H9 (cell line): Measurements from ENCODE around the gene PERM1. TPM values are rescaled to one million over a fixed set of nuclear protein-coding genes. Genes with fewer than 3 reads are reported as not detected.

Experiments
- DNase-seq: peaks from one replicate; pipeline ENCODE4 v3.0.0-alpha.2; 2017
- H2AFZ ChIP-seq: one replicate; pipeline ENCODE4 v1.6.1; 2013; ENCODE audit warnings: mild to moderate bottlenecking, low read length, control low read depth, moderate library complexity
- H2AK5ac ChIP-seq: 2 replicates; pipeline ENCODE4 v1.6.1; 2013; ENCODE audit warnings: low read length, control low read depth, mixed read lengths; ENCODE audit not compliant: insufficient read length
- H2BK120ac ChIP-seq: one replicate; pipeline ENCODE4 v1.6.1; 2013; ENCODE audit warnings: low read depth, mild to moderate bottlenecking, low read length, control low read depth, inconsistent platforms; ENCODE audit not compliant: poor library complexity, severe bottlenecking
- H2BK12ac ChIP-seq: 2 replicates; pipeline ENCODE4 v1.6.1; 2013; ENCODE audit warnings: low read length, control low read depth, mixed read lengths, low read depth; ENCODE audit not compliant: insufficient read length
- H2BK15ac ChIP-seq: 2 replicates; pipeline ENCODE4 v1.6.1; 2013; ENCODE audit warnings: low read depth, low read length, control low read depth
- H2BK20ac ChIP-seq: one replicate; pipeline ENCODE4 v1.6.1; 2013; ENCODE audit warnings: low read depth, mild to moderate bottlenecking, low read length, control low read depth, inconsistent platforms; ENCODE audit not compliant: poor library complexity, severe bottlenecking
- H2BK5ac ChIP-seq: 2 replicates; pipeline ENCODE4 v1.6.1; 2013; ENCODE audit warnings: low read length, control low read depth, mixed read lengths; ENCODE audit not compliant: insufficient read length
- H3K14ac ChIP-seq: 2 replicates; pipeline ENCODE4 v1.6.1; 2013; ENCODE audit warnings: low read length, control low read depth; ENCODE audit not compliant: insufficient read depth
- H3K18ac ChIP-seq: 2 replicates; pipeline ENCODE4 v1.6.1; 2013; ENCODE audit warnings: low read depth, mild to moderate bottlenecking, mixed read lengths, low read length, control low read depth; ENCODE audit not compliant: insufficient read length
- H3K23ac ChIP-seq: 2 replicates; pipeline ENCODE4 v1.6.1; 2013; ENCODE audit warnings: low read length, control low read depth, mixed read lengths, low read depth; ENCODE audit not compliant: insufficient read length
- H3K23me2 ChIP-seq: 2 replicates; pipeline ENCODE4 v1.6.1; 2013; ENCODE audit warnings: low read depth, mild to moderate bottlenecking, mixed read lengths, low read length, control low read depth; ENCODE audit not compliant: insufficient read length, poor library complexity, severe bottlenecking
- H3K27ac ChIP-seq: 2 replicates; pipeline ENCODE4 v1.5.1; 2013; ENCODE audit warnings: low read length, control low read depth, mixed read lengths, low read depth; ENCODE audit not compliant: insufficient read length
- H3K27me3 ChIP-seq: 2 replicates; pipeline ENCODE4 v1.6.1; 2013; ENCODE audit warnings: low read length, control low read depth, inconsistent platforms; ENCODE audit not compliant: insufficient read depth
- H3K4ac ChIP-seq: 2 replicates; pipeline ENCODE4 v1.6.1; 2013; ENCODE audit warnings: low read depth, mild to moderate bottlenecking, control low read depth, inconsistent platforms, low read length, moderate library complexity
- H3K4me1 ChIP-seq: 2 replicates; pipeline ENCODE4 v1.6.1; 2013; ENCODE audit warnings: low read length, control low read depth, inconsistent platforms; ENCODE audit not compliant: insufficient read depth
- H3K4me2 ChIP-seq: 2 replicates; pipeline ENCODE4 v1.6.1; 2013; ENCODE audit warnings: low read length, control low read depth, mixed read lengths; ENCODE audit not compliant: insufficient read length, insufficient read depth
- H3K56ac ChIP-seq: 2 replicates; pipeline ENCODE4 v1.6.1; 2013; ENCODE audit warnings: low read depth, mild to moderate bottlenecking, mixed read lengths, low read length, control low read depth; ENCODE audit not compliant: insufficient read length
- H3K79me1 ChIP-seq: 2 replicates; pipeline ENCODE4 v1.6.1; 2013; ENCODE audit warnings: low read depth, mild to moderate bottlenecking, moderate library complexity, low read length, control low read depth, inconsistent platforms; ENCODE audit not compliant: insufficient read depth, poor library complexity, severe bottlenecking
- H3K79me2 ChIP-seq: 2 replicates; pipeline ENCODE4 v1.6.1; 2013; ENCODE audit warnings: low read length, control low read depth, inconsistent platforms; ENCODE audit not compliant: insufficient read depth
- H3K9ac ChIP-seq: 2 replicates; pipeline ENCODE4 v1.6.1; 2013; ENCODE audit warnings: low read length, control low read depth, mixed read lengths; ENCODE audit not compliant: insufficient read length; ENCODE audit errors: extremely low read depth
- H3K9me3 ChIP-seq: one replicate; pipeline ENCODE4 v1.6.1; 2013; ENCODE audit warnings: low read depth, low read length, inconsistent platforms; ENCODE audit not compliant: control insufficient read depth
- H3T11ph ChIP-seq: one replicate; pipeline ENCODE4 v1.6.1; 2013; ENCODE audit warnings: mild to moderate bottlenecking, low read length, control low read depth, inconsistent platforms
- H4K20me1 ChIP-seq: one replicate; pipeline ENCODE4 v1.6.1; 2013; ENCODE audit not compliant: control insufficient read depth, insufficient read length, insufficient read depth
- H4K5ac ChIP-seq: 2 replicates; pipeline ENCODE4 v1.6.1; 2013; ENCODE audit warnings: low read depth, mild to moderate bottlenecking, mixed read lengths, low read length, control low read depth; ENCODE audit not compliant: insufficient read length
- H4K8ac ChIP-seq: replicated peaks from 2 replicates; pipeline ENCODE4 v1.6.1; 2013; ENCODE audit warnings: low read length, control low read depth, mixed read lengths, low read depth; ENCODE audit not compliant: insufficient read length
- H4K91ac ChIP-seq: 2 replicates; pipeline ENCODE4 v1.6.1; 2013; ENCODE audit warnings: low read depth, mild to moderate bottlenecking, moderate library complexity, mixed read lengths, low read length, control low read depth; ENCODE audit not compliant: insufficient read length
- H3K27ac Mint-ChIP-seq, 3 experiments: 2 replicates in 2 of 3; 3 replicates in 1 of 3; pipeline ENCODE4 v1.8.0; 2020 to 2021; ENCODE audit warnings: mixed read lengths in 3 of 3, mild to moderate bottlenecking in 1 of 3, moderate library complexity in 1 of 3
- H3K27me3 Mint-ChIP-seq: 2 replicates; pipeline ENCODE4 v1.8.0; 2021; ENCODE audit warnings: low read depth, mild to moderate bottlenecking, moderate library complexity, mixed read lengths
- H3K36me3 Mint-ChIP-seq, 3 experiments: 2 replicates in 2 of 3; 3 replicates in 1 of 3; pipeline ENCODE4 v1.8.0; 2020 to 2021; ENCODE audit warnings: low read depth in 3 of 3, mixed read lengths in 3 of 3; ENCODE audit not compliant: insufficient read depth in 1 of 3
- H3K4me1 Mint-ChIP-seq, 2 experiments: 2 replicates each; pipeline ENCODE4 v1.8.0; 2020; ENCODE audit warnings: mixed read lengths in 2 of 2
- H3K4me3 Mint-ChIP-seq, 2 experiments: 2 replicates in 1 of 2; 3 replicates in 1 of 2; pipeline ENCODE4 v1.8.0; 2020 to 2021; ENCODE audit warnings: mild to moderate bottlenecking in 2 of 2, mixed read lengths in 2 of 2, moderate library complexity in 1 of 2
- H3K9me3 Mint-ChIP-seq, 2 experiments: 2 replicates in 1 of 2; 3 replicates in 1 of 2; pipeline ENCODE4 v1.8.0; 2020; ENCODE audit warnings: mild to moderate bottlenecking in 2 of 2, mixed read lengths in 2 of 2, moderate library complexity in 1 of 2
- WGBS: extraction: QIAGEN DNeasy Blood & Tissue Kit; methylation state at CpG from one replicate; pipeline ENCODE4 v1.1.7; 2013; ENCODE audit warnings: missing lambda C conversion rate, low lambda C conversion rate, mixed read lengths; ENCODE audit not compliant: insufficient read length; ENCODE audit errors: extremely low coverage; 5-methylcytosine and 5-hydroxymethylcytosine counted together
- total RNA-seq: library from RNA; stranded (reverse); gene quantifications from 2 replicates; pipeline ENCODE4 v1.2.1, GENCODE V29; 2021
- TF ChIP-seq, protein P1 (sequence below): fragments of 200-600 bp; sonication (generic); conservative IDR thresholded peaks from 3 replicates; pipeline ENCODE4 v1.8.0; 2021; ENCODE audit warnings: antibody characterized with exemption, mild to moderate bottlenecking

PERM1 gene
- total RNA-seq, 1 experiment from 2014 or later = not detected

DNA sequence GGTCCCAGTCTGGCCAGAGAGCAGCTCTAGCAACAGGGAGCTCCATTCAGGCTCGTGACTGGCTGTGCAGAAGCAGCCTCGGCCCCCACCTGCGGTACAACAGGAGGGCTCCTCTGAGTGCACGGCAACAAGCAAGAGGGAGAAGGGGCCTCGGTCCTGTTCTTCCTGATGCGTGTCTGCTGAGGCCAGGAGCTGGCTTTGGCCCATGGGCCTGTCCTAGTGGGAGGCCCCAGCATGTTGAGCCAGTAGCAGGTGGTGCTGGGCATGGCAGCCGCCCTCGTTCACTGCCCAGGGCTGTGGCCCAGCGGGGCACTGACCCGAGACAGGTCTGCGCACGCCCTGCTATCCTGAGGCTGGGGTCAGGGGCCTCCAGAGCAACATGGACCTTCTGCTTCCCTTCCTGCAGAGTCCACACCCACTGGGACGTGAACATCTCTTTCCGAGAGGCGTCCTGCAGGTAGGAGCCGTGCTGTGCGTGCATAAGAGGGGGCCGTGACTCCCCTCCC is 51.2 kb downstream of the PERM1 start:
- H3K27me3 Mint-ChIP-seq = peaks cover 91% of the 10 kb centered on the region
- peaks cover 13 to 38% of the 10 kb centered on the region in 2 experiments for H3K4me1 Mint-ChIP-seq
- H3K9me3 Mint-ChIP-seq = peaks cover 0 to 4% of the 10 kb centered on the region in 2 experiments; a peak in 1 of 5 replicates

More for the DNA sequence above, 51.2 kb downstream of the PERM1 start:
- no peaks in the 10 kb centered on the region for H3K79me1 ChIP-seq
- H3K18ac ChIP-seq = no peak overlapping the region
- H3K9me3 ChIP-seq = no peaks in the 10 kb centered on the region
- no peak overlapping the region for H4K91ac ChIP-seq
- DNase-seq = no peak
- no peaks in the 10 kb centered on the region for H3K4me1 ChIP-seq
- H3K14ac ChIP-seq = no peak overlapping the region; the same call in 1 of the 2 replicates
- H2AK5ac ChIP-seq = no peak overlapping the region
- no peak overlapping the region for H3K4me3 Mint-ChIP-seq
- H3K9ac ChIP-seq = no peak overlapping the region
- no peak overlapping the region for H2BK15ac ChIP-seq
- H3K56ac ChIP-seq = no peak overlapping the region
- TF ChIP-seq, protein P1, sequence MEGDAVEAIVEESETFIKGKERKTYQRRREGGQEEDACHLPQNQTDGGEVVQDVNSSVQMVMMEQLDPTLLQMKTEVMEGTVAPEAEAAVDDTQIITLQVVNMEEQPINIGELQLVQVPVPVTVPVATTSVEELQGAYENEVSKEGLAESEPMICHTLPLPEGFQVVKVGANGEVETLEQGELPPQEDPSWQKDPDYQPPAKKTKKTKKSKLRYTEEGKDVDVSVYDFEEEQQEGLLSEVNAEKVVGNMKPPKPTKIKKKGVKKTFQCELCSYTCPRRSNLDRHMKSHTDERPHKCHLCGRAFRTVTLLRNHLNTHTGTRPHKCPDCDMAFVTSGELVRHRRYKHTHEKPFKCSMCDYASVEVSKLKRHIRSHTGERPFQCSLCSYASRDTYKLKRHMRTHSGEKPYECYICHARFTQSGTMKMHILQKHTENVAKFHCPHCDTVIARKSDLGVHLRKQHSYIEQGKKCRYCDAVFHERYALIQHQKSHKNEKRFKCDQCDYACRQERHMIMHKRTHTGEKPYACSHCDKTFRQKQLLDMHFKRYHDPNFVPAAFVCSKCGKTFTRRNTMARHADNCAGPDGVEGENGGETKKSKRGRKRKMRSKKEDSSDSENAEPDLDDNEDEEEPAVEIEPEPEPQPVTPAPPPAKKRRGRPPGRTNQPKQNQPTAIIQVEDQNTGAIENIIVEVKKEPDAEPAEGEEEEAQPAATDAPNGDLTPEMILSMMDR = no peak
- H4K20me1 ChIP-seq = peaks cover 10% of the 10 kb centered on the region
- no peak overlapping the region for H3K27ac Mint-ChIP-seq
- no peak overlapping the region for H2BK5ac ChIP-seq
- H3K27me3 ChIP-seq = peaks cover 73% of the 10 kb centered on the region
- WGBS = no CpG with 5 or more reads among the region's 18 CpGs
- H2AFZ ChIP-seq = no peak overlapping the region
- no peak overlapping the region for H2BK20ac ChIP-seq
- no peak overlapping the region for H2BK12ac ChIP-seq
- H3K4me2 ChIP-seq = no peak overlapping the region
- H3K79me2 ChIP-seq = no peaks in the 10 kb centered on the region
- H3K23me2 ChIP-seq = no peaks in the 10 kb centered on the region
- H3K36me3 Mint-ChIP-seq = peaks cover 0 to 3% (median 2%) of the 10 kb centered on the region in 3 experiments; a peak in 3 of 7 replicates
- H3K4ac ChIP-seq = no peak overlapping the region
- H3K23ac ChIP-seq = no peak overlapping the region
- H4K5ac ChIP-seq = no peak overlapping the region
- H2BK120ac ChIP-seq = no peak overlapping the region
- H3T11ph ChIP-seq = no peak overlapping the region
- H4K8ac ChIP-seq = no peak overlapping the region
- no peak overlapping the region for H3K27ac ChIP-seq
